Natural killer cell (primary cell): ENCODE results near the gene LTB. TPM values are rescaled to one million over a fixed set of nuclear protein-coding genes. Genes with fewer than 3 reads are reported as not detected.

Experiments used
- ATAC-seq, 3 donors: fragments of 150-1000 bp in 2 of 3; fragments of 200-7000 bp in 1 of 3; cut with Tn5 transposase; 1 replicate in 1 of 3; 2 replicates in 2 of 3; pipeline ENCODE4 v1.10.0; 2021; ENCODE audit warnings: mild to moderate bottlenecking in 2 of 3, moderate library complexity in 2 of 3
- DNase-seq, 2 donors: peaks; one replicate each; pipeline versions ENCODE4 v3.0.0 to v3.0.0-alpha.2; 2013 to 2021; ENCODE audit warnings: mixed read lengths in 1 of 2
- H3K27ac ChIP-seq: one replicate; pipeline ENCODE4 v1.5.1; 2013; ENCODE audit warnings: mild to moderate bottlenecking, low read length
- H3K27me3 ChIP-seq: one replicate; pipeline ENCODE4 v1.6.1; 2013; ENCODE audit warnings: low read length; ENCODE audit not compliant: control insufficient read depth, insufficient read depth
- H3K36me3 ChIP-seq: one replicate; pipeline ENCODE4 v1.6.1; 2013; ENCODE audit warnings: low read length; ENCODE audit not compliant: control insufficient read depth, insufficient read depth
- H3K4me1 ChIP-seq: one replicate; pipeline ENCODE4 v1.6.1; 2013; ENCODE audit warnings: low read length; ENCODE audit not compliant: control insufficient read depth, insufficient read depth
- H3K4me3 ChIP-seq: one replicate; pipeline ENCODE4 v1.5.1; 2013; ENCODE audit warnings: low read length
- H3K9me3 ChIP-seq: one replicate; pipeline ENCODE4 v1.6.1; 2013; ENCODE audit warnings: low read length; ENCODE audit not compliant: control insufficient read depth, insufficient read depth
- H3K27ac Mint-ChIP-seq, 2 donors: one replicate each; pipeline ENCODE4 v1.8.0; 2022; ENCODE audit warnings: mild to moderate bottlenecking in 2 of 2, mixed read lengths in 2 of 2, moderate library complexity in 1 of 2
- H3K27me3 Mint-ChIP-seq, 2 donors: one replicate each; pipeline ENCODE4 v1.8.0; 2022; ENCODE audit warnings: low read depth in 2 of 2, mixed read lengths in 2 of 2
- H3K36me3 Mint-ChIP-seq: one replicate; pipeline ENCODE4 v1.8.0; 2022; ENCODE audit warnings: mixed read lengths
- H3K4me1 Mint-ChIP-seq, 2 donors: one replicate each; pipeline ENCODE4 v1.8.0; 2022; ENCODE audit warnings: mixed read lengths in 2 of 2
- H3K4me3 Mint-ChIP-seq: one replicate; pipeline ENCODE4 v1.8.0; 2022; ENCODE audit warnings: mild to moderate bottlenecking, moderate library complexity, mixed read lengths
- H3K9me3 Mint-ChIP-seq, 2 donors: one replicate each; pipeline ENCODE4 v1.8.0; 2022; ENCODE audit warnings: mixed read lengths in 2 of 2
- CTCF ChIP-seq: fragments of 200-600 bp; IDR thresholded peaks from one replicate; pipeline ENCODE4 v1.8.0; 2022; ENCODE audit warnings: antibody characterized with exemption
- WGBS: methylation state at CpG from one replicate; pipeline ENCODE4 v1.1.7; 2013; ENCODE audit warnings: missing lambda C conversion rate; ENCODE audit not compliant: insufficient coverage; 5-methylcytosine and 5-hydroxymethylcytosine counted together
- intact Hi-C: fragments of 100-400 bp; cut with micrococcal nuclease; formaldehyde crosslinking; loops from one replicate; pipeline ENCODE4 v1.14.2; 2022
- total RNA-seq, 4 donors: library from RNA; stranded (reverse); fragments of 120-200 nt in 1 of 4; gene quantifications; one replicate each; pipeline versions ENCODE4 v1.2.3 to v1.2.4, GENCODE V29; 2013 to 2022

Gene LTB
- total RNA-seq, 3 donors from 2014 or later (not counting 1 experiment from before 2014, with no cell fraction given): 17.7 to 42.1 (median 32.6) TPM

GRCh38 chr6:31626952-31627351, 44.7 kb upstream of the LTB start:
- peaks cover 24% of the 10 kb centered on the region for H3K36me3 Mint-ChIP-seq
- no peaks in the 10 kb centered on the region for H3K27me3 Mint-ChIP-seq
- no peak for TF ChIP-seq CTCF
- no peak overlapping the region for H3K27ac ChIP-seq
- H3K27ac Mint-ChIP-seq: peak overlapping the region in 1 of 2 donors; percentile 43
- H3K27me3 ChIP-seq: no peaks in the 10 kb centered on the region
- DNase-seq (no peak), ATAC-seq (no peak)
- 97% methylated on average over 9 of the region's 10 CpGs for WGBS
- no peaks in the 10 kb centered on the region for H3K9me3 ChIP-seq
- H3K4me3 Mint-ChIP-seq: no peak overlapping the region
- intact Hi-C loops: no loop called here
- peaks cover 2% of the 10 kb centered on the region for H3K4me1 ChIP-seq
- peaks cover 78% of the 10 kb centered on the region for H3K36me3 ChIP-seq
- H3K4me1 Mint-ChIP-seq: peaks cover 16 to 22% of the 10 kb centered on the region in 2 donors
- H3K9me3 Mint-ChIP-seq: no peaks in the 10 kb centered on the region
- H3K4me3 ChIP-seq: no peak overlapping the region

- H3K27me3 Mint-ChIP-seq: no peaks in the 10 kb centered on the region
- H3K36me3 Mint-ChIP-seq: peaks cover 24% of the 10 kb centered on the region
- intact Hi-C loops: loop anchor here (5.0 kb wide), 1 partner anchor 113 kb away; the partner anchor contains the start of gene CLIC1
- H3K27ac Mint-ChIP-seq: no peak overlapping the region
- Histone ChIP-seq H3K4me1 (peaks cover 15% of the 10 kb centered on the region), H3K27ac (no peak overlapping the region), H3K27me3 (no peaks in the 10 kb centered on the region), H3K36me3 (peaks cover 51% of the 10 kb centered on the region), H3K4me3 (no peak overlapping the region), H3K9me3 (no peaks in the 10 kb centered on the region)
- TF ChIP-seq CTCF: no peak
- no peaks in the 10 kb centered on the region for H3K9me3 Mint-ChIP-seq
- H3K4me3 Mint-ChIP-seq: no peak overlapping the region
- 100% methylated on average over 5 of the region's 10 CpGs for WGBS
- no peak for ATAC-seq
- H3K4me1 Mint-ChIP-seq: peaks cover 26 to 34% of the 10 kb centered on the region in 2 donors
- no peak for DNase-seq
Observed at GRCh38 chr6:31624070-31624469, 41.8 kb upstream of the LTB start.

GRCh38 chr6:31622684-31623091, 40.5 kb upstream of the LTB start:
- WGBS: 84% methylated on average over 10 of the region's 10 CpGs
- TF ChIP-seq CTCF: no peak
- Mint-ChIP-seq H3K36me3 (peaks cover 21% of the 10 kb centered on the region), H3K4me3 (peak overlapping the region; percentile 92), H3K9me3 (no peaks in the 10 kb centered on the region), H3K27me3 (no peaks in the 10 kb centered on the region), H3K27ac (peak overlapping the region; percentile 92 to 95), H3K4me1 (peaks cover 25 to 34% of the 10 kb centered on the region in 2 donors)
- Histone ChIP-seq H3K27me3 (no peaks in the 10 kb centered on the region), H3K9me3 (no peaks in the 10 kb centered on the region), H3K36me3 (peaks cover 40% of the 10 kb centered on the region), H3K4me3 (no peak overlapping the region), H3K27ac (no peak overlapping the region), H3K4me1 (peaks cover 15% of the 10 kb centered on the region)
- intact Hi-C loops: loop anchor here (5.0 kb wide), 1 partner anchor 115 kb away; the partner anchor contains the start of gene CLIC1
- ATAC-seq (no peak), DNase-seq (no peak)

- peaks cover 14% of the 10 kb centered on the region for H3K36me3 Mint-ChIP-seq
- Histone ChIP-seq H3K27ac (peak overlapping the region; percentile 98), H3K27me3 (no peaks in the 10 kb centered on the region), H3K36me3 (peaks cover 33% of the 10 kb centered on the region), H3K4me3 (no peak overlapping the region), H3K9me3 (no peaks in the 10 kb centered on the region), H3K4me1 (peaks cover 15% of the 10 kb centered on the region)
- no peak for DNase-seq
- no peaks in the 10 kb centered on the region for H3K27me3 Mint-ChIP-seq
- TF ChIP-seq CTCF: no peak
- WGBS: 61% methylated on average over 4 of the region's 4 CpGs
- intact Hi-C loops: loop anchor here (5.0 kb wide), 1 partner anchor 115 kb away; the partner anchor contains the start of gene CLIC1
- H3K4me1 Mint-ChIP-seq: peaks cover 20 to 30% of the 10 kb centered on the region in 2 donors
- H3K27ac Mint-ChIP-seq: peak overlapping the region; percentile 92 to 95
- no peaks in the 10 kb centered on the region for H3K9me3 Mint-ChIP-seq
- peak overlapping the region; percentile 92 for H3K4me3 Mint-ChIP-seq
- no peak for ATAC-seq
Observed at GRCh38 chr6:31621991-31622390, 39.8 kb upstream of the LTB start.
